ENCODE data around the gene ATN1. TPM values are rescaled to one million over a fixed set of nuclear protein-coding genes. Genes with fewer than 3 reads are reported as not detected.

Gene ATN1
- total RNA-seq, 4 donors from 2014 or later, result 11.5 to 31.5 (median 26.5) TPM

GRCh38 chr12:6955108-6956020 lies 27.6 kb downstream of the ATN1 start:
- no peaks in the 10 kb centered on the region for H3K27me3 ChIP-seq
- no peaks in the 10 kb centered on the region for H3K9me3 ChIP-seq
- DNase-seq (no peak), ATAC-seq (no peak)
- H3K4me1 ChIP-seq, result peaks cover 0 to 3% of the 10 kb centered on the region in 2 donors
- TF ChIP-seq, protein P1, sequence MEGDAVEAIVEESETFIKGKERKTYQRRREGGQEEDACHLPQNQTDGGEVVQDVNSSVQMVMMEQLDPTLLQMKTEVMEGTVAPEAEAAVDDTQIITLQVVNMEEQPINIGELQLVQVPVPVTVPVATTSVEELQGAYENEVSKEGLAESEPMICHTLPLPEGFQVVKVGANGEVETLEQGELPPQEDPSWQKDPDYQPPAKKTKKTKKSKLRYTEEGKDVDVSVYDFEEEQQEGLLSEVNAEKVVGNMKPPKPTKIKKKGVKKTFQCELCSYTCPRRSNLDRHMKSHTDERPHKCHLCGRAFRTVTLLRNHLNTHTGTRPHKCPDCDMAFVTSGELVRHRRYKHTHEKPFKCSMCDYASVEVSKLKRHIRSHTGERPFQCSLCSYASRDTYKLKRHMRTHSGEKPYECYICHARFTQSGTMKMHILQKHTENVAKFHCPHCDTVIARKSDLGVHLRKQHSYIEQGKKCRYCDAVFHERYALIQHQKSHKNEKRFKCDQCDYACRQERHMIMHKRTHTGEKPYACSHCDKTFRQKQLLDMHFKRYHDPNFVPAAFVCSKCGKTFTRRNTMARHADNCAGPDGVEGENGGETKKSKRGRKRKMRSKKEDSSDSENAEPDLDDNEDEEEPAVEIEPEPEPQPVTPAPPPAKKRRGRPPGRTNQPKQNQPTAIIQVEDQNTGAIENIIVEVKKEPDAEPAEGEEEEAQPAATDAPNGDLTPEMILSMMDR (IDR thresholded peaks at IDR 0.05 in 4 of 5, conservative IDR thresholded peaks at IDR 0.05 in 1 of 5), result no peak
- no peak for TF ChIP-seq POLR2A (IDR thresholded peaks at IDR 0.05)
- H3K4me3 ChIP-seq, result no peak overlapping the region
- in situ Hi-C loops (cut with MboI; ENCODE audit: low sequenced_read_pairs in 4 of 4) (no loop called here), intact Hi-C loops (cut with DNase I; ENCODE audit: low total_unique reads) (no loop called here)
- H3K27ac ChIP-seq, result no peak overlapping the region
- H3K36me3 ChIP-seq, result no peaks in the 10 kb centered on the region

- TF ChIP-seq POLR2A (IDR thresholded peaks at IDR 0.05), result no peak
- TF ChIP-seq, protein P1 (IDR thresholded peaks at IDR 0.05 in 4 of 5, conservative IDR thresholded peaks at IDR 0.05 in 1 of 5), result no peak
- in situ Hi-C loops (cut with MboI; ENCODE audit: low sequenced_read_pairs in 4 of 4) (no loop called here), intact Hi-C loops (cut with DNase I; ENCODE audit: low total_unique reads) (no loop called here)
- Histone ChIP-seq H3K36me3 (no peaks in the 10 kb centered on the region), H3K27ac (no peak overlapping the region), H3K4me3 (no peak overlapping the region), H3K9me3 (no peaks in the 10 kb centered on the region), H3K27me3 (no peaks in the 10 kb centered on the region), H3K4me1 (peaks cover 4 to 11% of the 10 kb centered on the region in 2 donors)
- no peak for ATAC-seq
- peak in 1 of 2 donors; percentile 16 for DNase-seq
Measured at GRCh38 chr12:6956021-6956727, 28.4 kb downstream of the ATN1 start.

DNA sequence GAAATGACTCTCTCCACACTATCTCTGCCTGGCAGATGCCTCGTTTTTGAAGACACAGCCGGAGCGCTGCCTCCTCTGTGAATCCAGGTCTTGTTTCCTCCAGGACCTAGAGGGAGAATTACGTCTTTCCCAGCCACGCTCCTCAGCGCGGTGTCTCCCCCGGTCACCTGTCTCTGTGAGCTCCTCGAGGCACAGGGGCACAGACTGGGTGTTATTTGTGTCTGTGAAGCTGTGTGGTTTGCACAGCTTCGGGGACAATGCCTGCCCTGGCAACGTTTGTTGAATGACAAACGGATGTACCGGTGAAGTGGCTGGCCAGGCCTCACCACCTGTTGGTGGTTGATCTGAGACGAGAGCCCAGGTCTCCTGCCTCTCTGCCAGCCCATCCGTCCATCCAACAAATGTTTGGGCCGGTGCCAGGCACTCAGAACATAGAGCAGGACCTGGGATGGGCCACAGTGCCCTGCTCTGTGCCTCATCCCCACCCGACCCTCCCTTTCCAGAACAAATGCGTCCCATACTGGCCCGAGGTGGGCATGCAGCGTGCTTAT lies 29.5 kb downstream of the ATN1 start:
- H3K4me3 ChIP-seq, result no peak overlapping the region
- ATAC-seq, result no peak
- H3K4me1 ChIP-seq, result peaks cover 13 to 17% of the 10 kb centered on the region in 2 donors
- no peaks in the 10 kb centered on the region for H3K36me3 ChIP-seq
- in situ Hi-C loops (cut with MboI; ENCODE audit: low sequenced_read_pairs in 4 of 4), result no loop called here
- intact Hi-C loops (cut with DNase I; ENCODE audit: low total_unique reads), result no loop called here
- H3K27ac ChIP-seq, result no peak overlapping the region
- H3K9me3 ChIP-seq, result no peaks in the 10 kb centered on the region
- H3K27me3 ChIP-seq, result no peaks in the 10 kb centered on the region
- DNase-seq, result no peak
- TF ChIP-seq, protein P1 (IDR thresholded peaks at IDR 0.05 in 4 of 5, conservative IDR thresholded peaks at IDR 0.05 in 1 of 5), result no peak
- no peak for TF ChIP-seq POLR2A (IDR thresholded peaks at IDR 0.05)

GRCh38 chr12:6957741-6958608 lies 30.2 kb downstream of the ATN1 start:
- Histone ChIP-seq H3K27ac (peak overlapping the region in 3 of 4 donors; percentile 69 to 70 (median 70)), H3K27me3 (no peaks in the 10 kb centered on the region), H3K9me3 (no peaks in the 10 kb centered on the region), H3K4me3 (no peak overlapping the region), H3K36me3 (no peaks in the 10 kb centered on the region), H3K4me1 (peaks cover 13 to 19% of the 10 kb centered on the region in 2 donors)
- in situ Hi-C loops (cut with MboI; ENCODE audit: low sequenced_read_pairs in 4 of 4), result no loop called here
- DNase-seq, result no peak
- no peak for ATAC-seq
- intact Hi-C loops (cut with DNase I; ENCODE audit: low total_unique reads), result no loop called here
- TF ChIP-seq, protein P1 (IDR thresholded peaks at IDR 0.05 in 4 of 5, conservative IDR thresholded peaks at IDR 0.05 in 1 of 5), result no peak
- TF ChIP-seq POLR2A (IDR thresholded peaks at IDR 0.05), result no peak
